CD4-positive, alpha-beta T cell treated with Interleukin-12 subunit alpha and Interleukin-12 subunit beta, for 1 hour (primary cell): ENCODE data around the gene RGS14.
"Not testable (repeated sequence)": the region's sequence is repeated elsewhere in the genome, so short reads cannot be mapped to it uniquely, and the experiment has no call there.

Source experiments
- DNase-seq: peaks from one replicate; pipeline ENCODE4 v3.0.0-alpha.2; 2020

The RGS14 gene

DNA sequence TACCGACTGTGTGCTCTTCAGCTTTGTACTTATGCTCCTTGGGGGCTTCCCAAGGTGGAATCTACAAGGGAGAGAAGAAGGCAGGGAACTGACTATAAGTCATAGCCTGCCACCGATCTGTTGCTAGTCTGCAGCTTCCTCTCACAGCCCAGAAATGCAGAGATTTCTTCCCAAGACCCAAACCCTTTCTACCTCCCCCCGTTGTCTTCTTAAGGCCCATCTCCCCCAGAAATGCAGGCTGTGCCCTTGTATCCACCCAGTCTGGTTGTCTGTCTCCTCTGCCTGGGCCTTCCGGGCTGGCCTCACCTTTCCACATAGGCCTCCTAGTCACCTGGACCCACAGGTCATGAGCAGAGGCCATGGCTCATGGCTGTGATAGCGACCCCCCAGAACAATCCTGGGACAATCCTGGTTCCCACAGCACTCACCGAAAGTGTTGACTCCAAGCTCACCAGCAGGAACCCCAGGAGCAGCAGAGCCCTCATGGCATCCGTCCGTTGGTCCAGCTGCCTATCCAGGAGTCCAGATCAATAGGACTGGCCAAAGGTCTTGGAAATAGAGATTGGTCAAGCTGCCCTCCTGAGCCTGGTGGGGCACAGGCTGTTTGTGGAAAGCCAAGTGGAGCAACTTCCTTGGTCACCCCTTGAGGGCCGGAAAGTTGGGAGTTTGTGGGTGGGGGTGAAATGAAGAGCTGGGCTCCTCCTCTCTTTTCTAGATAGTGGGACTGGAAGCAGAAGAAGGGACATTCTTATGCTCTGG lies 51.5 kb downstream of the RGS14 start, which contains the start of gene F12:
Gene F12, minus strand, starts transcription at position 522 of the 759 bp plus-strand sequence. Its CDS starts 37 bp downstream, at position 485.
- no peak for DNase-seq

DNA sequence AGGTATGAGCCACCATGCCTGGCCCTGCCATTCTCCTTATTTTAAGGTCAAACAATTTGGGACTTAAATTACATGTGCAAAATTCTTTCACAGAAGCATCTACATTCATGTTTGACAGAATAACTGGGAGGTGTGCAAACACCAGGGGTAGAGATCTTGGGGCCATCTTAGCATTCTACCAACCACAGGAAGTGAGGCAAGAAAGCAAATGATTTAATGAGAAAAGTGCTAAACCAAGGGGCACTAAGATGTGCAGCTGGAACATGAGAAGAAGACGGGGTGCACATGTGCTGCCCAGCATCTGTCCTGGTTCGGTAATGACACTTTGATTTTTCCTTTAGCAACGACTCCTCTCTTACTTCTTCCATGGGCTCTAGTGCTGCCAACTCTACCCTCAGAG lies 52.9 kb downstream of the RGS14 start:
- DNase-seq: no peak

DNA sequence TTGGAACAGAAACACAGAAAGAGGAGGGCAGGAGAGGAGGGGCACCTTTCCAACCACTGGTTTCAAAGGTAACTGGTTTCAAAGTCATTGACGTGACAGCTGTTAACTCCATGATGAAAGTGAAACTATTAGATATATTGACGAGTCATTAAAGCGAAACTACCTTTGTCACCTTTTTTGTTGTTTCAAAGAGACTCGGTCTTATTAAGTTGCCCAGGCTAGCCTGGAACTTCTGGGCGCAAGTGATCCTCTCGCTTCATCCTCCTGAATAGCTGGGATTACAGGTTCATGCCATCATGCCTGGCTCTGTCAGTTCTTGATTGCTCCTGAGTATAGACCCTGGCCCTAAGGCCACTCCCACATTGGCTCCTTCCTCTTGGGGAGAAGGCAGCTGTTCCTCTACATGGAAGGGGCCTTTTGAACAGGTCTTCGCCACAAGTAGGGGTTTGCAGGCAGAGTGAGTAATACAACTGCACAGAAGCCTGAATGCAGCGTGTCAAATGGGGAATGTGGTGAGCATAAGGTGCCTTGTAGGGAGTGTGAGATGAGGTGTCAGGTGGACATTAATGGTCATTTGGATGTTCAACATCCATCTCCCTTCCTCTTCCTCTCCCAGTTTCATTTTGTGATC lies 55.0 kb downstream of the RGS14 start:
- peak; percentile 70 for DNase-seq

DNA sequence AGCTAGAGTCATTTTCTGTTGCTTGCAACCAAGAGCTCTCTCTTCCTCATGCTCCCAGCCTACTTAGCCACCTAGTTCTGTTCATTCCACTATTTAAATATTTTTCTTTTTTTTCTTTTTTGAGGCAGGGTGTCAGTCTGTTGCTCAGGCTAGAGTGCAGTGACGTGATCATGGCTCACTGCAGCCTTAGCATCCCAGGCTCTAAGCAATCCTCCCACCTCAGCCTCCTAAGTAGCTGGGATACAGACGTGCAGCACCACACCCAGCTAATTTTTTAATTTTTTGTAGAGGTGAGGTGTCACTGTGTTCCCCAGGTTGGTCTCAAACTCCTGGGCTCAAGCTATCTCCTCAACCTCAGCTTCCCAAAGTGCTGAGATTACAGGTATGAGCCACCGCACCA lies 56.8 kb downstream of the RGS14 start:
- DNase-seq: no peak

DNA sequence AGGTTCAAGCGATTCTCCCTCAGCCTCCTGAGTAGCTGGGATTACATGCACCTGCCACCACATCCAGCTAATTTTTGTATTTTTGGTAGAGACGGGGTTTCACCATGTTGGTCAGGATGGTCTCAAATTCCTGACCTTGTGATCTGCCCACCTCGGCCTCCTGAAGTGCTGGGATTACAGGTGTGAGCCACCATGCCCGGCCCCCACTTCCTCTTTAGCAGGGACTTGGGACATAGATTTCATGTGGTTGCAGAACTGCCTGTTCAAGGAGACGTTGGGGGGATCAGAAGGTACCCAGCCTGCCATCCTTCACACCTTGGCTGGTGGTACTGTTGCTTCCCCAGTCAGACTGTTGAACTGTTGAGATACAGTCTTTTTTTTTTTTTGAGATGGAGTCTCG lies 59.4 kb downstream of the RGS14 start:
- not testable (repeated sequence) for DNase-seq

DNA sequence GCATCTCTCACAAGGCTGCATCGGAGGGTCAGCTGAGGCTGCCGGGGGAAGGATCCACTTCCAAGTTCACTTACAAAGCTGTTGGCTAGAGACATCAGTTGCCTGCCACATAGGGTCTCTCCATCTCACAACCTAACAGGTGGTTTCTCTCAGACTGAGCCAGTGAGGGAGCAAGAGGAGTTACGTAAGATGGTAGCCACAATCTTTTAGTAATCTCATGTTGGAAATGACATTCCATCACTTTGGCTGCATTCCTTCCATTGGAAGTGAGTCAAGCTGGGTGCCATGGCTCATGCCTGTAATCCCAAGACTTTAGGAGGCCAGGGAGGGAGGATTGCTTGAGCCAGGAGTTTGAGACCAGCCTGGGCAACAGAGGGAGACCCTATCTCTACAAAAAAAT lies 61.3 kb downstream of the RGS14 start:
- no peak for DNase-seq

DNA sequence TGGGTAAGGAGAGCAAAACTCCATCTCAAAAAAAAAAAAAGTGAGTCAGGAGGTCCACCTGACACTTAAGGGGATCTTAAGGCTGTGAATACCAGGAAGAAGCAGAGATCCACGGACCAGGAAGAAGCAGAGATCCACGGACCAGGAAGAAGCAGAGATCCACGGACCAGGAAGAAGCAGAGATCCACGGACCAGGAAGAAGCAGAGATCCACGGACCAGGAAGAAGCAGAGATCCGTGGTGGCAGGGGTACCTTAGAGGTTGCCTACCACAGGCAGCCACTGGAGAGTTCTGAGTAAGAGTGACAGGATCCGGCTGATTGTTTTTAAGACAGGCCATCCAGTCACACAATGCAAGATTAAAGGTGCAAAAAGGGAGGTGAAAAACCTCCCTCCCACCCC lies 62.7 kb downstream of the RGS14 start:
- DNase-seq: not testable (repeated sequence)

DNA sequence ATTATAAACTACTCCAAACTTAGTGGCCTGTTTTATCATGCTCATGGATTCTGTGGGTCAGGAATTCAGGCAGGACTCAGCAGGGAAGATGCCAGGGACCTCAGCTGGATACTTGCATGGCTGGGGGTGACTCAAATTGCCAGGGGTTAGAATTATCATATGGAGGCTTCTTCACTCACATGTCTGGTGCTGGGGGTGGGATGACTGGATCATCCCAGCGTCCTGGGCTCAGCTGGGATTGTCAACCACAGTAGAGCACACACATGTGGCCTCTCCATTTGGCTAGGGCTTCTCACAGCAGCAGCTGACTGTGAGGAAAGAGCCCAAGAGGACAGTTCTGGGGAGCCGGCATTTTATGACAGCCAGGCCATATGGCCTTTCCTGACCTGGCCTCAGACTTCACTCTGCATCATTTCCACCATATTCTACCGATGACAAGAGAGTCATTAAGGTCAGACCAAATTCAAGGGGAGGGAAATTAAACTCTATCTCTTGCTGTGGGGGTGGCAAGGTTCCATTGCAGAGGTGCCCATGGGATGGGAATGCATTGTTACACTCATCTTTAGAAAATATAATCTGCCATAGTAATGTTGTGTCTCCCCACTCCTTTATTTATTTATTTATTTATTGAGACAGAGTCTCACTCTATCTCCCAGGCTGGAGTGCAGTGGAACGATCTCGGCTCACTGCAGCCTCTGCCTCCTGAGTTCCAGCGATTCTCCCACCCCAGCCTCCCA lies 63.5 kb downstream of the RGS14 start:
- no peak for DNase-seq
